GM13976 (cell line): Measurements from ENCODE around the gene CLASP1.
"Not testable (repeated sequence)": the region's sequence is repeated elsewhere in the genome, so short reads cannot be mapped to it uniquely, and the experiment has no call there.

Experiments used
- DNase-seq: peaks from one replicate; pipeline ENCODE4 v3.0.0; 2012; ENCODE audit warnings: low spot score
- CTCF ChIP-seq: IDR thresholded peaks from 2 replicates; pipeline ENCODE4 v1.5.1; 2012; ENCODE audit warnings: borderline replicate concordance, mild to moderate bottlenecking; ENCODE audit not compliant: insufficient read depth; ENCODE audit errors: extremely low read depth, missing control alignments, control extremely low read depth
- in situ Hi-C: fragments of 300-500 bp; cut with MboI; formaldehyde crosslinking; loops from one replicate; pipeline ENCODE4 v1.12.0; 2022; ENCODE audit warnings: low sequenced_read_pairs, mixed read lengths, inconsistent platforms; ENCODE audit not compliant: unreplicated experiment

CLASP1 gene

GRCh38 chr2:121386707-121387106 lies 262.6 kb downstream of the CLASP1 start:
- DNase-seq, result no peak
- in situ Hi-C loops, result loop anchor here (10.0 kb wide), 1 partner anchor 338 kb away; no protein-coding TSS in a partner anchor
- TF ChIP-seq CTCF, result no peak

- TF ChIP-seq CTCF, result no peak
- no peak for DNase-seq
- in situ Hi-C loops, result loop anchor here (10.0 kb wide), 1 partner anchor 339 kb away; no protein-coding TSS in a partner anchor
These were observed 263.2 kb downstream of the CLASP1 start for GRCh38 chr2:121386102-121386501.

- DNase-seq, result no peak
- in situ Hi-C loops, result loop anchor here (10.0 kb wide), 1 partner anchor 342 kb away; no protein-coding TSS in a partner anchor
- no peak for TF ChIP-seq CTCF
These were observed 266.5 kb downstream of the CLASP1 start for GRCh38 chr2:121382744-121383143.

DNA sequence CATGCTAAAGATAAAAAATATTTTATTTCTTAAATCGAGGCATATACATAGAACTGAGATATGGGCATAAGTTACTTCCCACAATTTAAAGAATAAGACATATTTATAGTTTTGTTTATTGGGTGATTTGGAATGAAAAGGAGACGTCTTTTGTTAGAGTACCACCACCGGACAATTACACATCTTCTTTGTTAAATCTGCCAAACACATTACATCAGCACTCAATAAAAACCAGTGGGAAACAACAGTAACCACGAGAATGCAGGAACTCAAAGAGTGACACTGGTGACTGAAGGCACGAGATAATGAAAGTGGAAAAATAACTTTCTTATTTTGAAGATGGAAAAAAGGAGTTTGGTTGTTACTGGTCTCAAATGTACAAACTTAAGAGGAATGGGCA lies 271.6 kb downstream of the CLASP1 start:
- in situ Hi-C loops, result no loop called here
- DNase-seq, result no peak
- TF ChIP-seq CTCF, result no peak

GRCh38 chr2:121376535-121377250 lies 272.6 kb downstream of the CLASP1 start:
- in situ Hi-C loops, result no loop called here
- DNase-seq, result no peak
- TF ChIP-seq CTCF, result no peak

DNA sequence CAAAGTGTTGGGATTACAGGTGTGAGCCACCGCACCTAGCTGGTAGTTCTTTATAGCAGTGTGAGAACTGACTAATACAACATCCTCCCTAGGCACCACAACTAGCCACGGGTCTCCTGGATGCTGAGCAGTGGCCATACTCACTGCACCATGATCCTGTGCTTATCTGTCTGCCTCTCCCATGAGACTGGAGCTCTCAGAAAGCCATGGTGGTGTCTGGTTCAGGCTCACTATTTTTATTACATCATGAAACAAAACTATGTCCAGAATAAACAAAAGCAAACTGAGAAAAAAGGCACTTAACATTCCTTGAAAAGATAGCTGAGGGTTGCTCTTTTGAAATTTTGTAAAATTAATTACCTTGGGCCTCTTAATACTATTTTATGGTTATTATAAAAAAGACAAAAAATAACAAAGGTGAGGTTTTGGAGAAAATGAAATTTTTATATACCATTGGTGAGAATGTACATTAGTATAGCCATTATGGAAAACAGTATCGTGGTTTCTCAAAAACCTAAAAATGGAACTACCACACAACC lies 273.6 kb downstream of the CLASP1 start:
- DNase-seq, result no peak
- in situ Hi-C loops, result no loop called here
- TF ChIP-seq CTCF, result no peak

- DNase-seq, in situ Hi-C loops: not testable (repeated sequence)
These were observed 274.7 kb downstream of the CLASP1 start for GRCh38 chr2:121374412-121375075.
